DOHH2 (cell line): ENCODE results near the gene ECHS1.

Source experiments
- H3F3A ChIP-seq: fragments of 200-600 bp; sonication (generic), shearing (Covaris generic); 2 replicates; pipeline ENCODE4 v1.6.0; 2016; ENCODE audit warnings: antibody characterized with exemption, mild to moderate bottlenecking; ENCODE audit not compliant: control insufficient read depth, insufficient read depth
- H3K27ac ChIP-seq: fragments of 200-600 bp; sonication (generic); 2 replicates; pipeline ENCODE4 v1.5.1; 2014; ENCODE audit warnings: low read depth, mild to moderate bottlenecking, low read length, moderate library complexity
- H3K27me3 ChIP-seq: fragments of 200-600 bp; sonication (generic); 2 replicates; pipeline ENCODE4 v1.6.1; 2014; ENCODE audit warnings: mild to moderate bottlenecking, low read length, mixed read lengths; ENCODE audit not compliant: control insufficient read depth
- H3K36me3 ChIP-seq: fragments of 200-600 bp; sonication (generic); 2 replicates; pipeline ENCODE4 v1.6.1; 2014; ENCODE audit warnings: mild to moderate bottlenecking, low read length, moderate library complexity, mixed read lengths; ENCODE audit not compliant: control insufficient read depth
- H3K4me1 ChIP-seq: fragments of 200-600 bp; sonication (generic); 2 replicates; pipeline ENCODE4 v1.6.1; 2014; ENCODE audit warnings: mild to moderate bottlenecking, low read length, mixed read lengths; ENCODE audit not compliant: control insufficient read depth
- H3K4me2 ChIP-seq: fragments of 200-600 bp; sonication (generic); 2 replicates; pipeline ENCODE4 v1.6.0; 2014; ENCODE audit warnings: mild to moderate bottlenecking, low read length, moderate library complexity
- H3K4me3 ChIP-seq: fragments of 200-600 bp; sonication (generic); 2 replicates; pipeline ENCODE4 v1.5.1; 2014; ENCODE audit warnings: mild to moderate bottlenecking, low read length, mixed read lengths
- H3K79me2 ChIP-seq: fragments of 200-600 bp; sonication (generic); 2 replicates; pipeline ENCODE4 v1.6.1; 2014; ENCODE audit warnings: mild to moderate bottlenecking, low read length, mixed read lengths; ENCODE audit not compliant: control insufficient read depth
- H3K9me2 ChIP-seq: fragments of 200-600 bp; sonication (generic); replicated peaks from 2 replicates; pipeline ENCODE4 v1.6.1; 2014; ENCODE audit warnings: mild to moderate bottlenecking, low read length, mixed read lengths; ENCODE audit not compliant: control insufficient read depth
- H3K9me3 ChIP-seq: fragments of 200-600 bp; sonication (generic); 2 replicates; pipeline ENCODE4 v1.6.1; 2014; ENCODE audit warnings: antibody characterized with exemption, low read length, mixed read lengths; ENCODE audit not compliant: control insufficient read depth, insufficient read depth
- H4K20me1 ChIP-seq: fragments of 200-600 bp; sonication (generic); 2 replicates; pipeline ENCODE4 v1.6.0; 2014; ENCODE audit warnings: low read depth, mild to moderate bottlenecking, antibody characterized with exemption, low read length, moderate library complexity; ENCODE audit not compliant: control insufficient read depth, insufficient read depth
- EZH2phosphoT487 ChIP-seq: fragments of 200-600 bp; sonication (generic); IDR thresholded peaks from 2 replicates; pipeline ENCODE4 v1.6.1; 2017; ENCODE audit warnings: borderline replicate concordance, mild to moderate bottlenecking, antibody characterized with exemption, low read length, moderate library complexity, mixed read lengths
- TF ChIP-seq, protein P1 (sequence below): fragments of 200-600 bp; sonication (generic); IDR thresholded peaks from one replicate; pipeline ENCODE4 v1.5.1; 2014; ENCODE audit warnings: antibody characterized with exemption, mild to moderate bottlenecking, low read depth, low read length; ENCODE audit not compliant: poor library complexity, severe bottlenecking

Gene ECHS1

DNA sequence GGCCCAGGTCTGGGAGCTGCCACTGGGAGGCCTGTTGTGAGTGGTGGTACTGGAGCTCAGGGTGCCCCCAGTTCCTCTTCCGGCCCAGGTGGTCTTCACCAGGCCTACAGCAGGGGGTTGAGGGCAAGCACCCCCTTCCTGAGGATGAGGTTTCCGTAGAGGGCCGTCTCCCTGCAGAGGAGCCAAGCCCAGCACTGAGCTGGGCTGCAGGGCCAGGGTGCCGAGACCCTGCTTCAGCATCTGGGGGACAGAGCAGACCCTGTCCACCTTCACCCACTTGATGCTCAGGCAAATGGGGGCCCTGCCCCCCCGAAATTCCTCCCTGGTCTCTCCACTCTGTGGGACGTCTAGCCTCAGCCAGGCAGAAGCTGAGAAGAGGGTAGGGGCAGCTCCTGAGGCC is 17.9 kb downstream of the ECHS1 start:
- Histone ChIP-seq H3K4me1 (peaks cover 8% of the 10 kb centered on the region; the same call in 1 of the 2 replicates), H3K27me3 (no peaks in the 10 kb centered on the region), H3K36me3 (no peaks in the 10 kb centered on the region), H3K79me2 (no peaks in the 10 kb centered on the region), H4K20me1 (no peaks in the 10 kb centered on the region), H3K9me2 (no peaks in the 10 kb centered on the region), H3F3A (no peaks in the 10 kb centered on the region), H3K27ac (no peak overlapping the region), H3K4me3 (no peak overlapping the region), H3K9me3 (no peaks in the 10 kb centered on the region), H3K4me2 (no peak overlapping the region)
- TF ChIP-seq, protein P1, sequence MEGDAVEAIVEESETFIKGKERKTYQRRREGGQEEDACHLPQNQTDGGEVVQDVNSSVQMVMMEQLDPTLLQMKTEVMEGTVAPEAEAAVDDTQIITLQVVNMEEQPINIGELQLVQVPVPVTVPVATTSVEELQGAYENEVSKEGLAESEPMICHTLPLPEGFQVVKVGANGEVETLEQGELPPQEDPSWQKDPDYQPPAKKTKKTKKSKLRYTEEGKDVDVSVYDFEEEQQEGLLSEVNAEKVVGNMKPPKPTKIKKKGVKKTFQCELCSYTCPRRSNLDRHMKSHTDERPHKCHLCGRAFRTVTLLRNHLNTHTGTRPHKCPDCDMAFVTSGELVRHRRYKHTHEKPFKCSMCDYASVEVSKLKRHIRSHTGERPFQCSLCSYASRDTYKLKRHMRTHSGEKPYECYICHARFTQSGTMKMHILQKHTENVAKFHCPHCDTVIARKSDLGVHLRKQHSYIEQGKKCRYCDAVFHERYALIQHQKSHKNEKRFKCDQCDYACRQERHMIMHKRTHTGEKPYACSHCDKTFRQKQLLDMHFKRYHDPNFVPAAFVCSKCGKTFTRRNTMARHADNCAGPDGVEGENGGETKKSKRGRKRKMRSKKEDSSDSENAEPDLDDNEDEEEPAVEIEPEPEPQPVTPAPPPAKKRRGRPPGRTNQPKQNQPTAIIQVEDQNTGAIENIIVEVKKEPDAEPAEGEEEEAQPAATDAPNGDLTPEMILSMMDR: no peak
- no peak for TF ChIP-seq EZH2phosphoT487

DNA sequence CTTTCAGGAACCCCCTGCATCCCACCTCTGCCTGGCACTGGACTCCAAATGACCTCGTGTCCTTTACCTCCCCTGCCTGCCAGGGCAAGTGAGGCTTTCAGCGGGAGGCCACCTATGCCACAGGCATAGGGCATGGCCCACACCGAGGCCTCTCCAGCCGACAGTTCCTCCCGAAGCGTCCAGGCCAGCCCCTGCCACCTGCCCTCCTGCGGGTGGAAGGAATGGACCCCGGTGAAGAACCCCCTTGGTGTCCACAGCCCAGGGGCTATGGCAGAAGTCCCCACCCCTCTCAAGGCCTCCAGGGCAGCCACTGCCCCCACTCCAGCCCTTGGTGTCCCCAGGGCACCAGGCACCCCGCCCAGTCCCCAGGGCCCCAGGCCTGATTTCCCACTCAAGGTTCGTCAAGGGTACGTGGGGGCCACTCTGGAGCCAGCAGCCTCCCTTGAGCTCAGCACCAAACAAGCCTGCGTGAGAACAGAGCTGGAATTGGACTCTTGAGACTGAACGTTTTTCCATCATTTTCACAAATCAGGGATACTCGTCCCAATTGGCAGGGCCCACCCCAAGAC is 18.4 kb downstream of the ECHS1 start:
- Histone ChIP-seq H3K4me2 (no peak overlapping the region), H3K9me2 (no peaks in the 10 kb centered on the region), H3K27ac (no peak overlapping the region), H3K36me3 (no peaks in the 10 kb centered on the region), H3F3A (no peaks in the 10 kb centered on the region), H4K20me1 (no peaks in the 10 kb centered on the region), H3K27me3 (no peaks in the 10 kb centered on the region), H3K4me3 (no peak overlapping the region), H3K4me1 (peaks cover 8% of the 10 kb centered on the region; the same call in 1 of the 2 replicates), H3K79me2 (no peaks in the 10 kb centered on the region), H3K9me3 (no peaks in the 10 kb centered on the region)
- TF ChIP-seq, protein P1: no peak
- no peak for TF ChIP-seq EZH2phosphoT487

GRCh38 chr10:133353988-133354605 is 19.1 kb downstream of the ECHS1 start:
- Histone ChIP-seq H3K27ac (no peak overlapping the region), H3K4me2 (no peak overlapping the region), H3K27me3 (no peaks in the 10 kb centered on the region), H3F3A (no peaks in the 10 kb centered on the region), H3K9me3 (no peaks in the 10 kb centered on the region), H3K4me1 (peaks cover 8% of the 10 kb centered on the region; the same call in 1 of the 2 replicates), H3K9me2 (no peaks in the 10 kb centered on the region), H4K20me1 (no peaks in the 10 kb centered on the region), H3K36me3 (no peaks in the 10 kb centered on the region), H3K79me2 (no peaks in the 10 kb centered on the region), H3K4me3 (no peak overlapping the region)
- no peak for TF ChIP-seq EZH2phosphoT487
- TF ChIP-seq, protein P1: no peak
